ENCODE data around the gene CRNN.
A peak's percentile ranks its signal among the peaks of the same experiment; 100 is the strongest.

The CRNN gene

DNA sequence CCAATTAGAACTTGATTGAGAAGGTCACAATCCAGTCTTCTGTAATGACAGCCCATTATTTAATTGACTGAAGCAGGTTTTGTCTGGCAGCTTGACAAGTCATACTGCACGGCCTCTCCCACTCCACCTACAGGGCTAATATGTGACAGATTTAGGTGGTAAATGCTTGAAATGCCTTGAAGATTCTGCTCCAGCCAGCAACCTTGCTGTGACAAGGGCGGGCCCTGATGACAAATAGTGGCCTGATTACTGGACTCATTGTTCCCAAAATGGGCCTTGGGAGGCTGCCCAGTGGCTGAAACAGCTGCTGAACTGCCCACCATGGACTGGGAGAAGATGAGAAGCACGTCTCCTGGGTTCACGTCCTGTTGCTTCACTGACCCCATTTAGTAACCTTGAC, 30.0 kb upstream of the CRNN start:
- no peak for DNase-seq (ENCODE audit: low read depth)
- H3K4me3 ChIP-seq (ENCODE audit: low read depth, low read length) = no peak overlapping the region
- TF ChIP-seq, protein P1, sequence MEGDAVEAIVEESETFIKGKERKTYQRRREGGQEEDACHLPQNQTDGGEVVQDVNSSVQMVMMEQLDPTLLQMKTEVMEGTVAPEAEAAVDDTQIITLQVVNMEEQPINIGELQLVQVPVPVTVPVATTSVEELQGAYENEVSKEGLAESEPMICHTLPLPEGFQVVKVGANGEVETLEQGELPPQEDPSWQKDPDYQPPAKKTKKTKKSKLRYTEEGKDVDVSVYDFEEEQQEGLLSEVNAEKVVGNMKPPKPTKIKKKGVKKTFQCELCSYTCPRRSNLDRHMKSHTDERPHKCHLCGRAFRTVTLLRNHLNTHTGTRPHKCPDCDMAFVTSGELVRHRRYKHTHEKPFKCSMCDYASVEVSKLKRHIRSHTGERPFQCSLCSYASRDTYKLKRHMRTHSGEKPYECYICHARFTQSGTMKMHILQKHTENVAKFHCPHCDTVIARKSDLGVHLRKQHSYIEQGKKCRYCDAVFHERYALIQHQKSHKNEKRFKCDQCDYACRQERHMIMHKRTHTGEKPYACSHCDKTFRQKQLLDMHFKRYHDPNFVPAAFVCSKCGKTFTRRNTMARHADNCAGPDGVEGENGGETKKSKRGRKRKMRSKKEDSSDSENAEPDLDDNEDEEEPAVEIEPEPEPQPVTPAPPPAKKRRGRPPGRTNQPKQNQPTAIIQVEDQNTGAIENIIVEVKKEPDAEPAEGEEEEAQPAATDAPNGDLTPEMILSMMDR (IDR thresholded peaks at IDR 0.05; ENCODE audit: control insufficient read depth, extremely low read depth, insufficient read depth) = peak; percentile 23

DNA sequence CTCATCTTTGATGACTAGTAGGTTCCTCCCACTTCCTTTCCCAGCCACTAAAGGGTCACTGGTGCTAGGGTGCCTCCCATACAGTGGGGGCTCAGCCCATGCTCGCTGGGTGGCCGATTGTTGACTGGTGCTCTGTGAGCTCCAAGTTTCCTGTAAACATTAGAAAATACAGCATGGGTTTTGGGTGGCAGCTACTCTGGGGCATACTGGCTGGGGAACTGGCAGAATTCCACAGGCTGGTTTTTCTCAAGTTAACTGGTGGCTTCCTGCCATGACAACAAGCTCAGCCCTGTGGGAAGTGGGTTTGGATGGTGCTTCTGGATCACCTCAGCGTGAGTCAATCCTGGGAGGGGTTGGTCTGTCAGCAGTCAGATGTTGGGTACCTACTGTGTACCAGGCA, 28.7 kb upstream of the CRNN start:
- DNase-seq (ENCODE audit: low read depth) = no peak
- H3K4me3 ChIP-seq (ENCODE audit: low read depth, low read length) = no peak overlapping the region
- TF ChIP-seq, protein P1 (IDR thresholded peaks at IDR 0.05; ENCODE audit: control insufficient read depth, extremely low read depth, insufficient read depth) = no peak

DNA sequence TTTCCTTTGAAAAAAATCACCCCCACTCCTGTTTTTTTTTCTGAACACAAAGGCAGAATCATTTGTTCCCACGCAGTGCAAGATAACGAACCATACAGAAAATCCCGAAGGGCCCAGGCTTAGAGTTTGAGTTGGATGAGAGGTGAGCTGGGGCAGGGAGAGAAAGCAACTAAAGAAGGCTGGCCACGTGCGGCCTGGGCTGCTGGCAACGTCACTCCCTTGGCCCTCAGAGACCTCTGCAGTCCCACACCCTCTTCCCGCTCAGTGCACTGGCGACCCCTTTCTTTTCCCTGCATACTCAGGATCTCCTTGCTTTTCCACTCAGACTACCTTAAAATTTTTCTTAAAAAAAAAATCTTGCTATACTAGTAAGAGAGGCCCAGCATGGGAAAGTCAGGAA, 28.2 kb upstream of the CRNN start:
- DNase-seq (ENCODE audit: low read depth) = no peak
- no peak overlapping the region for H3K4me3 ChIP-seq (ENCODE audit: low read depth, low read length)
- TF ChIP-seq, protein P1 (IDR thresholded peaks at IDR 0.05; ENCODE audit: control insufficient read depth, extremely low read depth, insufficient read depth) = no peak

DNA sequence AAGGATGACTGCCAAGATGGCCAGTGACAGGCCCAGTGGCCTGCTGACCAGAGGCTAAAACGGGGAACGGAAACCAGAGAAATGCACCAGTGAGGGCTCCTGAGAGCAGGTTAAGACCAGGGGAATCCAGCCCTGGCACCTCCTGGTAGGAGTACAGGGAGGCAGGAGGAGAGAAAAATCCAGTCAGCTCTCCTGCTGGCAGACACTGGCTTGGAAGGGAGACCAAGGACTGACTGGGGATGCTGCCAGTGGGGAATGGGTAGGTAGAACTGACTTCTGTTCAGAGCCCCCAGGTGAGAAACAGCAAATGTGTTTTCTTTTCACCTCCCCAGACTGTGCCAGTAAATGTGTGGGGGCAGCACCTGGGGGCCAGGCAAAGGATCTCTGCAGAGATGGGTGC, 27.7 kb upstream of the CRNN start:
- DNase-seq (ENCODE audit: low read depth) = no peak
- H3K4me3 ChIP-seq (ENCODE audit: low read depth, low read length) = no peak overlapping the region
- TF ChIP-seq, protein P1 (IDR thresholded peaks at IDR 0.05; ENCODE audit: control insufficient read depth, extremely low read depth, insufficient read depth) = no peak

DNA sequence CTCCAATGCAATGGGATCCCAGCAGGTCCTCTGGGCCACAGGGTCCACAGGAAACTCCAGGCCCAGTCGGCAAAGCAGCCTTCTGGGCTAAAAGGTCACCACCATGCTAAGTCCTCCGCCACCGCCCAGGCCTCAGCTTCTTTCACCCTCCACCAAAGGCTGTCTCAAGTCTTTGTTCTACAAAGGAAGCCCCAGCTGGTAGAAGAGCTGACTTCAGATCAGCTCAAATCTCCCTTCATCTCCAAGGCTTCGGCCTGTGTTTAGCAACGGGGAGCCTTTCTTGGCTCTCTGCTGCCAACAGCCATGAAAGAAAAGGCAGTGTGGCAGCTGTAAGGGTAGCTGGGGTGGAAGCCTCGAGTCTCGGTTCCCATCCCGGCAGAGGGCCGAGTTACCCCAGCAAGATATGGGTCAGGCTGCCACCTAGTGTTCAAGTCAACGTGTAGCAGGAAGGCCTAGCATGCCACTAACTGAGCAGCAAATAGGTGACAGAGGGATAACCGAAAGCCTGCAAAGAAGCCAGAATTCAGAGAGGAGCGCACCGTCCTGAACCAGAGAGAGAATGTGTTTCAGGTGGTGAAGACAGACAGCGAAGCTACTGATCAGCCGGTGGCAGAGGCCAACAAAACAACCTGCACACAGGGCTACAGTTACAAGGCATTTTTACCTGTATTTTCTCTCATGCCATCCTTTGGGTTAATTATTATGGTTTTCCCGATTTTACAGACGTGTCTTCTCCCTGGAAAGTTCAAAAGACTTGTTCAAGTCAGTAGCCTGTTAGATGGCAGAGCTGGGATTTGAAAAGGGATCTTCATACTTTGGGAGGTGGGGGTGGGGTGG, 26.8 kb upstream of the CRNN start:
- DNase-seq (ENCODE audit: low read depth) = no peak
- TF ChIP-seq, protein P1 (IDR thresholded peaks at IDR 0.05; ENCODE audit: control insufficient read depth, extremely low read depth, insufficient read depth) = peak; percentile 97
- no peak overlapping the region for H3K4me3 ChIP-seq (ENCODE audit: low read depth, low read length)

DNA sequence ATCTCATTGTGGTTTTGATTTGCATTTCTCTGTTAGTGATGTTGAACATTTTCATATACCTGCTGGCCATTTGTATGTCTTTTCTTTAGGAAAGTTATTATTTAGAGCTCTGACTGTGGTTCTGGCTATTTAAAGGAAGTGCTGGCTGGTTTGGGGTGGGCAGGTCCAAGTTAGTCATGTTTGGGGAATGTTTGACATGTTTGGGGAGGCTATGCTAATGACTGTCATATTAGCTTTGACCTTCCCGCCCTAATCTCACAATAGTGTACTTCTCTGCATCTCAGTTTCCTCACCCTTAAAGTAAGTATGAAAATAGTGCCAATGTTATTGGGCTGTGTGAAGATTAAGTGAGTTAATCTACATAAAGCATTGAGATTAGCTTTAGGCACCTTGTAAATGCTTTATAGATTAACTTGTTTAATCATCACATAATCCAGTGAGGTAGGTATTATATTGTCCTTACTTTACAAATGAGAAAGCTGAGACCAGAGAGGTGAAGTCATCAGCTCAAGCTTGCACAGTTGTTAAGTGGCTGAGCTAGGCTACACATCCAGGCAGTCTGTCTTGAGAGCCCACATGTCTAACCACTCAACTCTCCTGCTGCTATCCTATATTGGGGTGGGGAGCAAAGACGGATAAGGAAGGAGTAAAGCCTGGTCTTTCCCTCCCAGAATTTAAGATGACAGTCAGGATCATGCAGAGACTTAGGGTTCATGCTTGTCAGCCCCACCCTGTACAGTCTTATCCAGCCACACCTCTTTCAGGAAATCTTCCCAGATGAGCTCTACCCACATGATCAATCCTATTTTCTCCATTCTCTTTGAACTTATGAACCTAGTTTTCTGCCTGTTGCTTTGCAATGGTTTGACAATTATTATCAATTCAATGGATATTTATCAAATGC, 22.8 kb upstream of the CRNN start:
- DNase-seq (ENCODE audit: low read depth) = no peak
- TF ChIP-seq, protein P1 (IDR thresholded peaks at IDR 0.05; ENCODE audit: control insufficient read depth, extremely low read depth, insufficient read depth) = no peak
- no peak overlapping the region for H3K4me3 ChIP-seq (ENCODE audit: low read depth, low read length)
